ENCODE measurements around the gene F2RL2. TPM values are rescaled to one million over a fixed set of nuclear protein-coding genes. Genes with fewer than 3 reads are reported as not detected.

F2RL2 gene, protein sequence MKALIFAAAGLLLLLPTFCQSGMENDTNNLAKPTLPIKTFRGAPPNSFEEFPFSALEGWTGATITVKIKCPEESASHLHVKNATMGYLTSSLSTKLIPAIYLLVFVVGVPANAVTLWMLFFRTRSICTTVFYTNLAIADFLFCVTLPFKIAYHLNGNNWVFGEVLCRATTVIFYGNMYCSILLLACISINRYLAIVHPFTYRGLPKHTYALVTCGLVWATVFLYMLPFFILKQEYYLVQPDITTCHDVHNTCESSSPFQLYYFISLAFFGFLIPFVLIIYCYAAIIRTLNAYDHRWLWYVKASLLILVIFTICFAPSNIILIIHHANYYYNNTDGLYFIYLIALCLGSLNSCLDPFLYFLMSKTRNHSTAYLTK
- 1 to 10 TPM in 1 of 2 donors, under 1 TPM in 1; 0.10 to 1.4 TPM for total RNA-seq

DNA sequence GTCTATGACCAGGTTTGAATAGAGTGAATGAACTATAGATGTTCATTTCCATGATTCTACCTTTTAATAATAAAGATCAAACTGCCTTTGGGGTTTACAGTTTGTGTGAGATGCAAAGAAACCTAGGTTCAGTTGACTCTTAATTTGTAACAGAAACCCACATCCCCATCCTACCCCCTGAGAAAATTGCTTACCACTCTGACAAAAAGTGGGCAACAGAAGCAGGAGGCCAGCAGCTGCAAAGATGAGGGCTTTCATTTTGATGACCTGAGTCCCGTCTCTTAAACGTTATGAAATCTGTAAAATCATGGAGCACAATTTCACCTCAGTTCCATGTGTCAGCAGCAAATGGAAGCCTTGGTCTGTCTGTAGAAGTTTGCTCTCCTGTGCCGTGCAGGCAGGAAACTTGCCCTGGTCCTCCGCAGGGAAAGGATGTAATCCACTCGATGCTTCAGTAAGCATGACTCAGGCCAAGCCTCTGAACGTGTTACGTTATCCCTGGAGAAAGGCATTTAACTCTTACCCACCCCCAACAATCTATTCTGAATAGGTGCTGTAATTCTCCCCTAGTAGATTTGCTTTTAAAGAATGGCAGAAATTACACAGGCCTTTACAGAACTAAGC is at the start of gene F2RL2:
TSS of gene F2RL2 (minus strand) at position 431 of the 624 bp plus-strand sequence. CDS start at position 258, 173 bp downstream.
- Histone ChIP-seq H3K4me1 (no peaks in the 10 kb centered on the region), H3K9me3 (no peaks in the 10 kb centered on the region), H3K36me3 (no peaks in the 10 kb centered on the region), H3K9ac (ENCODE audit: low read depth in 2 of 2, low read length in 2 of 2) (no peak within 1 kb of the TSS), H3K4me3 (no peak within 1 kb of the TSS), H3K27ac (no peak within 1 kb of the TSS), H3K27me3 (no peaks in the 10 kb centered on the region)
- no peak for DNase-seq
- TF ChIP-seq, protein P1, sequence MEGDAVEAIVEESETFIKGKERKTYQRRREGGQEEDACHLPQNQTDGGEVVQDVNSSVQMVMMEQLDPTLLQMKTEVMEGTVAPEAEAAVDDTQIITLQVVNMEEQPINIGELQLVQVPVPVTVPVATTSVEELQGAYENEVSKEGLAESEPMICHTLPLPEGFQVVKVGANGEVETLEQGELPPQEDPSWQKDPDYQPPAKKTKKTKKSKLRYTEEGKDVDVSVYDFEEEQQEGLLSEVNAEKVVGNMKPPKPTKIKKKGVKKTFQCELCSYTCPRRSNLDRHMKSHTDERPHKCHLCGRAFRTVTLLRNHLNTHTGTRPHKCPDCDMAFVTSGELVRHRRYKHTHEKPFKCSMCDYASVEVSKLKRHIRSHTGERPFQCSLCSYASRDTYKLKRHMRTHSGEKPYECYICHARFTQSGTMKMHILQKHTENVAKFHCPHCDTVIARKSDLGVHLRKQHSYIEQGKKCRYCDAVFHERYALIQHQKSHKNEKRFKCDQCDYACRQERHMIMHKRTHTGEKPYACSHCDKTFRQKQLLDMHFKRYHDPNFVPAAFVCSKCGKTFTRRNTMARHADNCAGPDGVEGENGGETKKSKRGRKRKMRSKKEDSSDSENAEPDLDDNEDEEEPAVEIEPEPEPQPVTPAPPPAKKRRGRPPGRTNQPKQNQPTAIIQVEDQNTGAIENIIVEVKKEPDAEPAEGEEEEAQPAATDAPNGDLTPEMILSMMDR (IDR thresholded peaks at IDR 0.05), result no peak
- intact Hi-C loops (cut with DNase I), result no loop called here

DNA sequence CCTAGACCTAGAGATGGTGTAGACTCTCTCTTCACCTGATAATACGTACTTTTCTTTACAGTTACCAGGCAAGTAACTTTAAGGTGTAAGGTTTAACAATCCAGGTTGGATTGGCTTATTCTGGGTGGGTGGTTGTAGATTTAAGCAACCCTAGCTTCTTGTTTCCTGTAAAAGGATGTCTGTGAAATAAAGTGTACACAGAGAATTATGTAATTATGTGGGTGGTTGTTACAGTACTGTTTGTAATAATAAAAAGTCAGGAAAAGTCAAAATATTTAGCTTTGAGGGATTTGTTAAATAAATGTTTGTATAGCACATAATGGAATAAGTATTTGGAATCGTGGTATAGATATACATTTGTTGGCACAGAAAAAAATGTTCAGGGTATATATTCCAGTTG is 49.0 kb upstream of the F2RL2 start:
- TF ChIP-seq, protein P1 (IDR thresholded peaks at IDR 0.05), result no peak
- Histone ChIP-seq H3K4me3 (no peak overlapping the region), H3K27me3 (no peaks in the 10 kb centered on the region), H3K36me3 (no peaks in the 10 kb centered on the region), H3K9me3 (no peaks in the 10 kb centered on the region), H3K27ac (no peak overlapping the region), H3K4me1 (no peaks in the 10 kb centered on the region), H3K9ac (ENCODE audit: low read depth in 2 of 2, low read length in 2 of 2) (no peak overlapping the region)
- intact Hi-C loops (cut with DNase I), result no loop called here
- DNase-seq, result no peak

DNA sequence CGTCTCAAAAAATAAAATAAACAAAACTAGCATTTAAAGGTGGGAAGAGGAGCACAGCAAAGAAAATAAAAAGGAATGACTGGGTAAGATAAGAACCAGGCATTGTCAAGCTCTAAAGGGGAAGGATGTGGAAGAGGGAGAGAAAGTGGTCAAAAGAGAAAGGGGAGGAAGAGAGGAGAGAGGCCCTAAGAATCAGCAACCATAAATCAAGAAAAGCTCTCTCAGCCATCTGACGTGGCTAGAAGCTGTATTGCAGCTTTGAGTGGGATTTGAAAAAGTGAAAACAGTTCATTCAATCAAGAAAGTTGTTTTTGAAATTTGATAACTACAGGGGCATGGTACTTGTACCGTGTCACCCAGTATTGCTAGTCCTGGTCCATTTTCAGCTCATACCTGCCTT is 47.3 kb upstream of the F2RL2 start:
- intact Hi-C loops (cut with DNase I), result no loop called here
- Histone ChIP-seq H3K4me3 (no peak overlapping the region), H3K27ac (no peak overlapping the region), H3K9me3 (no peaks in the 10 kb centered on the region), H3K36me3 (no peaks in the 10 kb centered on the region), H3K27me3 (no peaks in the 10 kb centered on the region), H3K4me1 (no peaks in the 10 kb centered on the region), H3K9ac (ENCODE audit: low read depth in 2 of 2, low read length in 2 of 2) (no peak overlapping the region)
- no peak for DNase-seq
- TF ChIP-seq, protein P1 (IDR thresholded peaks at IDR 0.05), result no peak

DNA sequence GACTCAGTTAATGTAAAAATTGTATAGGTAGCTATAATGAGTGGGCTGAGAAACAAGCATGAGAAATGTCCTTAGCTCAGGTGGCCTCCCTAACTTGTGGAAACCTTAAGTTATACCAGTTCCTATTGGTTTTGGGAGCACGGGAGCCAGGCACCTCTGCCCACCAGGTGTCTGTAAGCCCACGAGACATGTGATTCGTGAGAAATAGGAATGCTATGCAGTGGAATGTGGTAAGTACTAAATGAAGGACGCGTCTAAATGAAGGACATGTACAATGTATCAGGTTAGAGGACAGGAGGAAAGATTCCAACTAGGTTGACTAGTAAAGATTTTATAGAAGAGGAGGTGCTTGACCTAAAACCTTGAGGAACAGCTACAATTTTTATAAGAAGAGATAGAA is 46.0 kb upstream of the F2RL2 start:
- no peak overlapping the region for H3K4me3 ChIP-seq
- DNase-seq, result no peak
- no peak overlapping the region for H3K9ac ChIP-seq (ENCODE audit: low read depth in 2 of 2, low read length in 2 of 2)
- H3K36me3 ChIP-seq, result no peaks in the 10 kb centered on the region
- no peaks in the 10 kb centered on the region for H3K27me3 ChIP-seq
- TF ChIP-seq, protein P1 (IDR thresholded peaks at IDR 0.05), result no peak
- intact Hi-C loops (cut with DNase I), result no loop called here
- no peak overlapping the region for H3K27ac ChIP-seq
- H3K4me1 ChIP-seq, result no peaks in the 10 kb centered on the region
- no peaks in the 10 kb centered on the region for H3K9me3 ChIP-seq

DNA sequence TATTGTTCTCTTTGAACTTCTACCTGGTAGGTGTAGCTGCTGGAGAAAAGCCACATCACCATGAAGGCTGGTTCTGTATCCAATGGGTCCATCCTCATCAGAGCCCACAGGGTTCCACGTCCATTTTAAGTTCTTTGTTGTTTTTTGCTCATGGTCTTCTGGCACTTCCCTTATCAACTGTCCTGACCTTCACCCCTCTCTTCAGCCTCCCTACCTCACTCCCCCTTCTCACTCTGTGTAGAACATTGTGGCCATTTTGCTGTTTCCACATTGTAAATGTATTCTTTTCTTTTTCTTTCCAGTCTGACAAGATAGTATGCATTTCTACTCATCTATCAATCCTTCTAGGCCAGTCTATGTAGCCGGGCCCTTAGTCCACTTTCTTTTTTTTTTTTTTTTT is 44.3 kb upstream of the F2RL2 start:
- Histone ChIP-seq H3K27ac (no peak overlapping the region), H3K27me3 (no peaks in the 10 kb centered on the region), H3K9me3 (no peaks in the 10 kb centered on the region), H3K4me3 (no peak overlapping the region), H3K4me1 (no peaks in the 10 kb centered on the region), H3K9ac (ENCODE audit: low read depth in 2 of 2, low read length in 2 of 2) (no peak overlapping the region), H3K36me3 (no peaks in the 10 kb centered on the region)
- intact Hi-C loops (cut with DNase I), result no loop called here
- no peak for DNase-seq
- TF ChIP-seq, protein P1 (IDR thresholded peaks at IDR 0.05), result no peak

All from colonic mucosa (tissue), 4 donors.